HEK293 (cell line): Measurements from ENCODE around the gene FTO.

Experiments used
- FEZF1 ChIP-seq: fragments of 450-650 bp; formaldehyde crosslinking; IDR thresholded peaks from 2 replicates; pipeline ENCODE4 v1.5.1; 2016; ENCODE audit warnings: missing biosample characterization, missing genetic modification characterization
- GLI2 ChIP-seq: fragments of 450-650 bp; formaldehyde crosslinking; IDR thresholded peaks from 2 replicates; pipeline ENCODE4; 2017; ENCODE audit warnings: missing biosample characterization, missing genetic modification characterization, low read depth, borderline replicate concordance
- IKZF3 ChIP-seq: fragments of 450-650 bp; IDR thresholded peaks from 2 replicates; pipeline ENCODE4 v1.5.0; 2018; ENCODE audit warnings: missing biosample characterization, mild to moderate bottlenecking, missing genetic modification characterization, moderate library complexity
- OSR2 ChIP-seq: fragments of 450-650 bp; formaldehyde crosslinking; IDR thresholded peaks from 2 replicates; pipeline ENCODE4 v1.5.1; 2016; ENCODE audit warnings: missing biosample characterization, missing genetic modification characterization
- PRDM2 ChIP-seq: fragments of 450-650 bp; formaldehyde crosslinking; IDR thresholded peaks from 2 replicates; pipeline ENCODE4 v1.5.1; 2016; ENCODE audit warnings: missing biosample characterization, missing genetic modification characterization, borderline replicate concordance
- SCRT2 ChIP-seq: fragments of 450-650 bp; formaldehyde crosslinking; IDR thresholded peaks from 2 replicates; pipeline ENCODE4 v1.5.1; 2016; ENCODE audit warnings: missing biosample characterization, missing genetic modification characterization
- TSHZ1 ChIP-seq: fragments of 450-650 bp; formaldehyde crosslinking; IDR thresholded peaks from 2 replicates; pipeline ENCODE4 v1.5.1; 2016; ENCODE audit warnings: missing biosample characterization, missing genetic modification characterization, borderline replicate concordance
- ZBTB10 ChIP-seq: fragments of 450-650 bp; formaldehyde crosslinking; IDR thresholded peaks from 2 replicates; pipeline ENCODE4 v1.5.1; 2016; ENCODE audit warnings: missing biosample characterization, missing genetic modification characterization
- ZBTB20 ChIP-seq: fragments of 450-650 bp; formaldehyde crosslinking; IDR thresholded peaks from 2 replicates; pipeline ENCODE4 v1.5.1; 2016; ENCODE audit warnings: missing biosample characterization, missing genetic modification characterization
- ZBTB44 ChIP-seq: fragments of 450-650 bp; IDR thresholded peaks from 2 replicates; pipeline ENCODE4 v1.5.1; 2018; ENCODE audit warnings: missing biosample characterization, mild to moderate bottlenecking, missing genetic modification characterization
- ZBTB48 ChIP-seq: fragments of 450-650 bp; formaldehyde crosslinking; IDR thresholded peaks from 2 replicates; pipeline ENCODE4 v1.5.1; 2016; ENCODE audit warnings: missing biosample characterization, missing genetic modification characterization
- ZBTB8A ChIP-seq: fragments of 450-650 bp; formaldehyde crosslinking; IDR thresholded peaks from 2 replicates; pipeline ENCODE4 v1.5.1; 2016; ENCODE audit warnings: missing biosample characterization, missing genetic modification characterization
- ZIC2 ChIP-seq: fragments of 450-650 bp; formaldehyde crosslinking; IDR thresholded peaks from 2 replicates; pipeline ENCODE4 v1.5.1; 2016; ENCODE audit warnings: missing biosample characterization, missing genetic modification characterization
- ZNF132 ChIP-seq: fragments of 450-650 bp; formaldehyde crosslinking; IDR thresholded peaks from 2 replicates; pipeline ENCODE4 v1.5.1; 2017; ENCODE audit warnings: missing biosample characterization, missing genetic modification characterization, borderline replicate concordance
- ZNF18 ChIP-seq: fragments of 450-650 bp; formaldehyde crosslinking; IDR thresholded peaks from 2 replicates; pipeline ENCODE4 v1.5.1; 2016; ENCODE audit warnings: missing biosample characterization, missing genetic modification characterization
- ZNF211 ChIP-seq: fragments of 450-650 bp; formaldehyde crosslinking; IDR thresholded peaks from 2 replicates; pipeline ENCODE4 v1.5.1; 2016; ENCODE audit warnings: low read depth, missing biosample characterization, missing genetic modification characterization
- ZNF324 ChIP-seq: fragments of 450-650 bp; formaldehyde crosslinking; IDR thresholded peaks from 2 replicates; pipeline ENCODE4 v1.5.1; 2016; ENCODE audit warnings: missing biosample characterization, missing genetic modification characterization
- ZNF341 ChIP-seq: fragments of 450-650 bp; formaldehyde crosslinking; IDR thresholded peaks from 2 replicates; pipeline ENCODE4; 2016; ENCODE audit warnings: low read depth, missing biosample characterization, missing genetic modification characterization
- ZNF416 ChIP-seq: fragments of 450-650 bp; formaldehyde crosslinking; IDR thresholded peaks from 2 replicates; pipeline ENCODE4 v1.5.1; 2016; ENCODE audit warnings: missing biosample characterization, missing genetic modification characterization
- ZNF529 ChIP-seq: fragments of 450-650 bp; formaldehyde crosslinking; IDR thresholded peaks from 2 replicates; pipeline ENCODE4 v1.5.1; 2017; ENCODE audit warnings: missing genetic modification characterization, missing biosample characterization; ENCODE audit not compliant: insufficient replicate concordance
- ZNF558 ChIP-seq: fragments of 450-650 bp; formaldehyde crosslinking; IDR thresholded peaks from 2 replicates; pipeline ENCODE4 v1.5.1; 2016; ENCODE audit warnings: missing biosample characterization, missing genetic modification characterization
- ZNF580 ChIP-seq: fragments of 450-650 bp; formaldehyde crosslinking; IDR thresholded peaks from 2 replicates; pipeline ENCODE4 v1.5.1; 2016; ENCODE audit warnings: missing biosample characterization, missing genetic modification characterization
- ZNF596 ChIP-seq: fragments of 450-650 bp; IDR thresholded peaks from 2 replicates; pipeline ENCODE4 v1.5.0; 2018; ENCODE audit warnings: missing biosample characterization, mild to moderate bottlenecking, missing genetic modification characterization, moderate library complexity
- ZSCAN23 ChIP-seq: fragments of 450-650 bp; formaldehyde crosslinking; IDR thresholded peaks from 2 replicates; pipeline ENCODE4 v1.5.1; 2016; ENCODE audit warnings: missing biosample characterization, missing genetic modification characterization

The FTO gene

GRCh38 chr16:54067322-54068065, 363.5 kb downstream of the FTO start (continued):
- TF ChIP-seq ZBTB8A (tag by site-specific recombination) (no peak; the same call in 1 of the 2 replicates), ZNF132 (tag by site-specific recombination) (no peak), ZNF529 (tag by site-specific recombination) (no peak), FEZF1 (tag by site-specific recombination) (peak; percentile 76), ZSCAN23 (tag by site-specific recombination) (no peak), ZNF18 (peak; percentile 65), SCRT2 (tag by site-specific recombination) (no peak), ZNF341 (tag by site-specific recombination) (peak; percentile 15; the same call in 1 of the 2 replicates), ZNF211 (no peak), ZBTB10 (tag by site-specific recombination) (no peak), OSR2 (peak; percentile 87), ZNF416 (tag by site-specific recombination) (no peak), ZBTB20 (no peak), ZNF324 (tag by site-specific recombination) (no peak), PRDM2 (tag by site-specific recombination) (no peak), ZBTB44 (tag by site-specific recombination) (peak; percentile 96), ZNF580 (tag by site-specific recombination) (peak; percentile 95), IKZF3 (tag by site-specific recombination) (peak; percentile 79), ZNF558 (no peak), GLI2 (tag by site-specific recombination) (peak; percentile 66; the same call in 1 of the 2 replicates), ZNF596 (tag by site-specific recombination) (0 out of 2 replicates have a peak, but pooled peaks have one; percentile 38), ZIC2 (tag by site-specific recombination) (no peak), TSHZ1 (tag by site-specific recombination) (no peak), ZBTB48 (tag by site-specific recombination) (no peak)
